Hepatocyte (in vitro differentiated cells): ENCODE data around the gene ACRBP.

Source experiments
- EZH2 ChIP-seq: fragments of 200-600 bp; sonication (generic); IDR thresholded peaks from 2 replicates; pipeline ENCODE4 v1.6.1; 2016; ENCODE audit warnings: antibody characterized with exemption, mild to moderate bottlenecking, borderline replicate concordance
- EZH2phosphoT487 ChIP-seq: fragments of 200-600 bp; sonication (generic); IDR thresholded peaks from one replicate; pipeline ENCODE4 v1.6.1; 2018; ENCODE audit warnings: antibody characterized with exemption, mild to moderate bottlenecking, low read depth, moderate library complexity; ENCODE audit not compliant: unreplicated experiment, severe bottlenecking
- TF ChIP-seq, protein P1 (sequence below): fragments of 200-600 bp; sonication (generic); IDR thresholded peaks from 2 replicates; pipeline ENCODE4 v1.5.1; 2016; ENCODE audit warnings: antibody characterized with exemption, mild to moderate bottlenecking; ENCODE audit not compliant: poor library complexity

GRCh38 chr12:6684609-6685008, 37.4 kb upstream of the ACRBP start:
- TF ChIP-seq, protein P1, sequence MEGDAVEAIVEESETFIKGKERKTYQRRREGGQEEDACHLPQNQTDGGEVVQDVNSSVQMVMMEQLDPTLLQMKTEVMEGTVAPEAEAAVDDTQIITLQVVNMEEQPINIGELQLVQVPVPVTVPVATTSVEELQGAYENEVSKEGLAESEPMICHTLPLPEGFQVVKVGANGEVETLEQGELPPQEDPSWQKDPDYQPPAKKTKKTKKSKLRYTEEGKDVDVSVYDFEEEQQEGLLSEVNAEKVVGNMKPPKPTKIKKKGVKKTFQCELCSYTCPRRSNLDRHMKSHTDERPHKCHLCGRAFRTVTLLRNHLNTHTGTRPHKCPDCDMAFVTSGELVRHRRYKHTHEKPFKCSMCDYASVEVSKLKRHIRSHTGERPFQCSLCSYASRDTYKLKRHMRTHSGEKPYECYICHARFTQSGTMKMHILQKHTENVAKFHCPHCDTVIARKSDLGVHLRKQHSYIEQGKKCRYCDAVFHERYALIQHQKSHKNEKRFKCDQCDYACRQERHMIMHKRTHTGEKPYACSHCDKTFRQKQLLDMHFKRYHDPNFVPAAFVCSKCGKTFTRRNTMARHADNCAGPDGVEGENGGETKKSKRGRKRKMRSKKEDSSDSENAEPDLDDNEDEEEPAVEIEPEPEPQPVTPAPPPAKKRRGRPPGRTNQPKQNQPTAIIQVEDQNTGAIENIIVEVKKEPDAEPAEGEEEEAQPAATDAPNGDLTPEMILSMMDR = peak; percentile 54
- TF ChIP-seq EZH2phosphoT487 = no peak
- no peak for TF ChIP-seq EZH2
